Endodermal cell (in vitro differentiated cells): ENCODE measurements around the gene EMILIN3. TPM values are rescaled to one million over a fixed set of nuclear protein-coding genes. Genes with fewer than 3 reads are reported as not detected.

Experiments used
- DNase-seq: peaks from one replicate; pipeline ENCODE4 v3.0.0-alpha.2; 2017
- H3K27ac ChIP-seq: 2 replicates; pipeline ENCODE4 v1.5.1; 2013; ENCODE audit warnings: mild to moderate bottlenecking, low read depth, low read length, moderate library complexity
- H3K27me3 ChIP-seq: 2 replicates; pipeline ENCODE4 v1.6.1; 2013; ENCODE audit warnings: mild to moderate bottlenecking, low read length, moderate library complexity; ENCODE audit not compliant: insufficient read depth, control insufficient read depth, poor library complexity, severe bottlenecking
- H3K36me3 ChIP-seq: 2 replicates; pipeline ENCODE4 v1.7.0; 2013; ENCODE audit warnings: mild to moderate bottlenecking, low read length, moderate library complexity; ENCODE audit not compliant: control insufficient read depth, insufficient read depth
- H3K4me1 ChIP-seq: one replicate; pipeline ENCODE4 v1.7.0; 2013; ENCODE audit warnings: low read length; ENCODE audit not compliant: control insufficient read depth, insufficient read depth
- H3K4me3 ChIP-seq: 2 replicates; pipeline ENCODE4 v1.5.1; 2013; ENCODE audit warnings: mild to moderate bottlenecking, low read length, moderate library complexity
- H3K9ac ChIP-seq: 2 replicates; pipeline ENCODE4 v1.6.1; 2013; ENCODE audit warnings: mild to moderate bottlenecking, low read length, moderate library complexity; ENCODE audit not compliant: poor library complexity, severe bottlenecking; ENCODE audit errors: extremely low read depth
- H3K9me3 ChIP-seq: 2 replicates; pipeline ENCODE4 v1.6.1; 2013; ENCODE audit warnings: mild to moderate bottlenecking, low read length, moderate library complexity; ENCODE audit not compliant: control insufficient read depth
- H3K27ac Mint-ChIP-seq: 2 replicates; pipeline ENCODE4 v1.8.0; 2020; ENCODE audit warnings: mixed read lengths
- H3K27me3 Mint-ChIP-seq: 2 replicates; pipeline ENCODE4 v1.8.0; 2021; ENCODE audit warnings: mild to moderate bottlenecking, mixed read lengths; ENCODE audit not compliant: insufficient read depth
- H3K36me3 Mint-ChIP-seq: 2 replicates; pipeline ENCODE4 v1.8.0; 2020; ENCODE audit warnings: low read depth, mixed read lengths
- H3K4me1 Mint-ChIP-seq: 2 replicates; pipeline ENCODE4 v1.8.0; 2020; ENCODE audit warnings: mixed read lengths
- H3K4me3 Mint-ChIP-seq: 2 replicates; pipeline ENCODE4 v1.8.0; 2020; ENCODE audit warnings: mild to moderate bottlenecking, moderate library complexity, mixed read lengths
- H3K9me3 Mint-ChIP-seq: 2 replicates; pipeline ENCODE4 v1.8.0; 2020; ENCODE audit warnings: mild to moderate bottlenecking, mixed read lengths
- whole genome bisulfite sequencing, 2 experiments: methylation state at CpG; one replicate each; pipeline versions ENCODE4 v1.1.5 to v1.1.7; 2013; ENCODE audit warnings: missing lambda C conversion rate in 2 of 2, mixed read lengths in 1 of 2; ENCODE audit not compliant: insufficient coverage in 1 of 2, insufficient read length in 1 of 2; 5-methylcytosine and 5-hydroxymethylcytosine counted together
- total RNA-seq, 2 donors: library from RNA; stranded (reverse); fragmentation: NEBNext Ultra II Directional in 1 of 2; extraction: Animal tissue kit (Norgen Biotek cat#: 25700) in 1 of 2; gene quantifications; 2 replicates in 1 of 2; 3 replicates in 1 of 2; pipeline ENCODE4 v1.2.1, GENCODE V29; 2021
- TF ChIP-seq, protein P1 (sequence below): fragments of 200-600 bp; sonication (generic); conservative IDR thresholded peaks from 2 replicates; pipeline ENCODE4 v1.5.0; 2021; ENCODE audit warnings: antibody characterized with exemption, mild to moderate bottlenecking

The EMILIN3 gene
- total RNA-seq, 2 donors from 2014 or later: 5.3 to 9.6 TPM

DNA sequence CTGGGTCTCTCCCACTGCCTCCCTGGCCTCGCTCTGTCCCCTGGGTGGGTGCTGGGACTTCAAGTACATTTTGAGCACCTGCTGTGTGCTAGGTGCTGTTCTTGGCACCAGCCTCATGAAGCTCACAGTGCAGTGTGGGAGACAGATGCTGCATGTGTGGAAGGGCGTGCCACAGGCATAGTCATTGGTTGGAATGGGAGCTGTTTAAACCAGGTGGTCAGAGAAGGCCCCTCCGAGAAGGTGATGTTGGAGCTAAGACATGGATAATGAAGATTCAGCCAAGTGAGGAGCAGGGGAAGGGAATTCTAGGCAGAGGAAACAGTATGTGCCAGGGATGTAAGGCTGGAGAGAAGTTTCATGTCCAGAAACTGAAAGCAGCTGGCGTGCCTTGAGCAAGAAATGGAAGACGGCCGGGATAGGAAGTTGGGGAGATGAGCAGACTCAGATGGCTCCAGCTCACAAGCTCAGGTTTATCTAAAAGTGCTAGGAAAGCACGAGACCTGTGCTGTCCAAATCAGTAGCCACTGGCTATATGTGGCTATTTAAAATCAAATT lies 16.1 kb downstream of the EMILIN3 start:
- TF ChIP-seq, protein P1, sequence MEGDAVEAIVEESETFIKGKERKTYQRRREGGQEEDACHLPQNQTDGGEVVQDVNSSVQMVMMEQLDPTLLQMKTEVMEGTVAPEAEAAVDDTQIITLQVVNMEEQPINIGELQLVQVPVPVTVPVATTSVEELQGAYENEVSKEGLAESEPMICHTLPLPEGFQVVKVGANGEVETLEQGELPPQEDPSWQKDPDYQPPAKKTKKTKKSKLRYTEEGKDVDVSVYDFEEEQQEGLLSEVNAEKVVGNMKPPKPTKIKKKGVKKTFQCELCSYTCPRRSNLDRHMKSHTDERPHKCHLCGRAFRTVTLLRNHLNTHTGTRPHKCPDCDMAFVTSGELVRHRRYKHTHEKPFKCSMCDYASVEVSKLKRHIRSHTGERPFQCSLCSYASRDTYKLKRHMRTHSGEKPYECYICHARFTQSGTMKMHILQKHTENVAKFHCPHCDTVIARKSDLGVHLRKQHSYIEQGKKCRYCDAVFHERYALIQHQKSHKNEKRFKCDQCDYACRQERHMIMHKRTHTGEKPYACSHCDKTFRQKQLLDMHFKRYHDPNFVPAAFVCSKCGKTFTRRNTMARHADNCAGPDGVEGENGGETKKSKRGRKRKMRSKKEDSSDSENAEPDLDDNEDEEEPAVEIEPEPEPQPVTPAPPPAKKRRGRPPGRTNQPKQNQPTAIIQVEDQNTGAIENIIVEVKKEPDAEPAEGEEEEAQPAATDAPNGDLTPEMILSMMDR: no peak
- Mint-ChIP-seq H3K9me3 (no peaks in the 10 kb centered on the region), H3K36me3 (peaks cover 14% of the 10 kb centered on the region), H3K4me1 (peaks cover 5% of the 10 kb centered on the region), H3K27ac (no peak overlapping the region), H3K27me3 (no peaks in the 10 kb centered on the region), H3K4me3 (no peak overlapping the region)
- no peaks in the 10 kb centered on the region for H3K27me3 ChIP-seq
- peaks cover 4% of the 10 kb centered on the region for H3K36me3 ChIP-seq
- H3K4me3 ChIP-seq: no peak overlapping the region
- H3K9me3 ChIP-seq: no peaks in the 10 kb centered on the region
- 92 to 94% methylated on average over 7 of the region's 7 CpGs for WGBS, 2 experiments
- no peak overlapping the region for H3K27ac ChIP-seq
- H3K9ac ChIP-seq: no peak overlapping the region
- DNase-seq: no peak
- H3K4me1 ChIP-seq: no peaks in the 10 kb centered on the region

GRCh38 chr20:41349943-41350342 lies 16.7 kb downstream of the EMILIN3 start:
- Histone ChIP-seq H3K9ac (no peak overlapping the region), H3K36me3 (peaks cover 4% of the 10 kb centered on the region), H3K9me3 (no peaks in the 10 kb centered on the region), H3K27me3 (no peaks in the 10 kb centered on the region), H3K4me3 (no peak overlapping the region), H3K27ac (no peak overlapping the region), H3K4me1 (no peaks in the 10 kb centered on the region)
- Mint-ChIP-seq H3K4me3 (no peak overlapping the region), H3K4me1 (peaks cover 5% of the 10 kb centered on the region), H3K9me3 (no peaks in the 10 kb centered on the region), H3K27ac (no peak overlapping the region), H3K27me3 (no peaks in the 10 kb centered on the region), H3K36me3 (peaks cover 13% of the 10 kb centered on the region)
- no peak for DNase-seq
- TF ChIP-seq, protein P1: no peak
- 90 to 98% methylated on average over 6 to 7 of the region's 7 CpGs for WGBS, 2 experiments

- Mint-ChIP-seq H3K4me1 (peaks cover 5% of the 10 kb centered on the region), H3K27me3 (no peaks in the 10 kb centered on the region), H3K36me3 (peaks cover 10% of the 10 kb centered on the region), H3K4me3 (no peak overlapping the region), H3K9me3 (no peaks in the 10 kb centered on the region), H3K27ac (no peak overlapping the region)
- H3K9me3 ChIP-seq: no peaks in the 10 kb centered on the region
- no peak overlapping the region for H3K9ac ChIP-seq
- H3K4me3 ChIP-seq: no peak overlapping the region
- WGBS, 2 experiments: 86% methylated on average over 1 of the region's 2 CpGs; no CpG with 5 or more reads in 1 of the 2 experiments
- H3K4me1 ChIP-seq: no peaks in the 10 kb centered on the region
- no peak for DNase-seq
- peaks cover 4% of the 10 kb centered on the region for H3K36me3 ChIP-seq
- no peaks in the 10 kb centered on the region for H3K27me3 ChIP-seq
- no peak overlapping the region for H3K27ac ChIP-seq
- TF ChIP-seq, protein P1: no peak
Observed at GRCh38 chr20:41349266-41349665, 17.4 kb downstream of the EMILIN3 start.
